CD4-positive, alpha-beta T cell treated with Interleukin-6 at 100 ng/mL for 8 hours (primary cell): ENCODE measurements around the gene GBX1.

Experiments
- DNase-seq: peaks from one replicate; pipeline ENCODE4 v3.0.0-alpha.2; 2020; ENCODE audit warnings: mixed read lengths, low spot score

GBX1 gene

GRCh38 chr7:151167197-151167961 is at the start of gene GBX1:
TSS of gene GBX1 (minus strand) at chr7:151167694. CDS start at chr7:151167548, 146 bp downstream.
- DNase-seq = no peak

GRCh38 chr7:151215396-151215795 is 47.9 kb upstream of the GBX1 start:
- DNase-seq = no peak

GRCh38 chr7:151213826-151214225 is 46.3 kb upstream of the GBX1 start:
- DNase-seq = no peak

- DNase-seq = no peak
These were observed 45.1 kb upstream of the GBX1 start for GRCh38 chr7:151212626-151213025.

GRCh38 chr7:151211155-151211772 is 43.8 kb upstream of the GBX1 start:
- DNase-seq = no peak

- DNase-seq = no peak
These were observed 42.8 kb upstream of the GBX1 start, which contains the start of gene H2BK1 for GRCh38 chr7:151210087-151210854. TSS of gene H2BK1 (minus strand) at chr7:151210488. CDS start at chr7:151210318, 170 bp downstream.

GRCh38 chr7:151209588-151209987 is 42.1 kb upstream of the GBX1 start:
- DNase-seq = no peak

- no peak for DNase-seq
These were observed 40.9 kb upstream of the GBX1 start for GRCh38 chr7:151208253-151208862.

GRCh38 chr7:151207804-151208203 is 40.3 kb upstream of the GBX1 start:
- DNase-seq = no peak

GRCh38 chr7:151207315-151207714 is 39.8 kb upstream of the GBX1 start:
- DNase-seq = no peak

- peak; percentile 39 for DNase-seq
These were observed 39.4 kb upstream of the GBX1 start for GRCh38 chr7:151206914-151207313.

GRCh38 chr7:151205730-151206129 is 38.2 kb upstream of the GBX1 start:
- no peak for DNase-seq

GRCh38 chr7:151204383-151205032 is 37.0 kb upstream of the GBX1 start:
- no peak for DNase-seq

GRCh38 chr7:151202836-151203235 is 35.3 kb upstream of the GBX1 start:
- no peak for DNase-seq

GRCh38 chr7:151201751-151202150 is 34.3 kb upstream of the GBX1 start:
- DNase-seq = no peak

- DNase-seq = no peak
These were observed 33.9 kb upstream of the GBX1 start for GRCh38 chr7:151201344-151201743.

GRCh38 chr7:151198945-151199848 is 31.7 kb upstream of the GBX1 start:
- DNase-seq = no peak

GRCh38 chr7:151197932-151198331 is 30.4 kb upstream of the GBX1 start:
- no peak for DNase-seq

- DNase-seq = no peak
These were observed 28.3 kb upstream of the GBX1 start for GRCh38 chr7:151195616-151196450.

- DNase-seq = no peak
These were observed 26.7 kb upstream of the GBX1 start for GRCh38 chr7:151194188-151194587.
